Sigmoid colon (tissue), 7 donors: ENCODE results near the gene ST8SIA1. TPM values are rescaled to one million over a fixed set of nuclear protein-coding genes. Genes with fewer than 3 reads are reported as not detected.

Experiments used
- DNase-seq: peaks from one replicate; pipeline ENCODE4 v3.0.0-alpha.2; 2019
- H3K27ac ChIP-seq, 4 donors: fragments of 200-600 bp; sonication (generic); one replicate each; pipeline ENCODE4 v1.5.1; 2016 to 2019; ENCODE audit warnings: mild to moderate bottlenecking in 1 of 4
- H3K27me3 ChIP-seq, 3 donors: fragments of 200-600 bp; sonication (generic); one replicate each; pipeline ENCODE4 v1.5.1; 2019; ENCODE audit warnings: mild to moderate bottlenecking in 1 of 3
- H3K36me3 ChIP-seq, 4 donors: fragments of 200-600 bp; sonication (generic); one replicate each; pipeline ENCODE4 v1.5.1; 2016 to 2019
- H3K4me1 ChIP-seq, 4 donors: fragments of 200-600 bp; sonication (generic); one replicate each; pipeline ENCODE4 v1.5.1; 2017 to 2019
- H3K4me3 ChIP-seq, 4 donors: fragments of 200-600 bp; sonication (generic); one replicate each; pipeline ENCODE4 v1.5.1; 2017 to 2019; ENCODE audit warnings: mild to moderate bottlenecking in 2 of 4, moderate library complexity in 1 of 4
- H3K9me3 ChIP-seq, 4 donors: fragments of 200-600 bp in 3 of 4; sonication (generic) in 3 of 4; one replicate each; pipeline versions ENCODE4 v1.5.1 to v1.6.1; 2013 to 2019
- CTCF ChIP-seq, 4 experiments: fragments of 450-650 bp in 3 of 4; fragments of 200-600 bp in 1 of 4; IDR thresholded peaks; one replicate each; pipeline ENCODE4 v1.5.1; 2016 to 2019; ENCODE audit warnings: antibody characterized with exemption in 4 of 4, mild to moderate bottlenecking in 3 of 4, moderate library complexity in 2 of 4
- EP300 ChIP-seq, 4 donors: sonication (generic); formaldehyde crosslinking; IDR thresholded peaks; one replicate each; pipeline ENCODE4 v1.6.1; 2017; ENCODE audit warnings: antibody characterized with exemption in 4 of 4
- POLR2A ChIP-seq, 2 donors: fragments of 450-650 bp; IDR thresholded peaks; one replicate each; pipeline ENCODE4 v1.6.1; 2016; ENCODE audit warnings: antibody characterized with exemption in 2 of 2, mild to moderate bottlenecking in 2 of 2, moderate library complexity in 2 of 2
- POLR2AphosphoS5 ChIP-seq, 4 donors: sonication (generic); formaldehyde crosslinking; IDR thresholded peaks; one replicate each; pipeline ENCODE4 v1.6.1; 2017; ENCODE audit warnings: antibody characterized with exemption in 4 of 4
- WGBS, 2 donors: extraction: QIAGEN DNeasy Blood & Tissue Kit; methylation state at CpG; one replicate each; pipeline ENCODE4 v1.1.7; 2013; 5-methylcytosine and 5-hydroxymethylcytosine counted together
- intact Hi-C: fragments of 100-400 bp; cut with DNase I; formaldehyde crosslinking; loops from one replicate; pipeline ENCODE4 v1.15.1; 2023
- polyA plus RNA-seq, 3 donors: library from polyadenylated mRNA; stranded (reverse); fragments of 200-250 nt; gene quantifications; one replicate each; pipeline ENCODE4 v1.2.3, GENCODE V29; 2013
- total RNA-seq, 4 donors: library from RNA; depleted of rRNA; stranded (reverse); fragments of >200 nt; gene quantifications; one replicate each; pipeline ENCODE4 v1.1.0, GENCODE V29; 2016
- donor health status: healthy with polysubstance abuse.
- donor health status: Bipolar disorder and iron deficiency.
- donor health status: healthy.

ST8SIA1 gene
- total and polyA plus RNA-seq, 7 donors = 1.2 to 57.3 (median 17.4) TPM

GRCh38 chr12:22333713-22334409 is 646 bp downstream of the ST8SIA1 start:
- no peak for TF ChIP-seq EP300 (IDR thresholded peaks at IDR 0.05)
- no peak for TF ChIP-seq POLR2AphosphoS5 (IDR thresholded peaks at IDR 0.05)
- no peak for TF ChIP-seq POLR2A (IDR thresholded peaks at IDR 0.05)
- no peak for TF ChIP-seq CTCF (IDR thresholded peaks at IDR 0.05)
- WGBS, 2 donors = 4 to 6% methylated on average over 49 of the region's 49 CpGs
- Histone ChIP-seq H3K4me3 (peak overlapping the region; percentile 68 to 86 (median 78)), H3K27me3 (no peaks in the 10 kb centered on the region), H3K36me3 (no peaks in the 10 kb centered on the region), H3K4me1 (peaks cover 0 to 42% (median 15%) of the 10 kb centered on the region in 4 donors), H3K27ac (peak overlapping the region; percentile 64 to 89 (median 83)), H3K9me3 (no peaks in the 10 kb centered on the region)
- peak; percentile 73 for DNase-seq
- intact Hi-C loops = loop anchor here (5.0 kb wide), 3 partner anchors 57 to 102 kb away; no protein-coding TSS in a partner anchor

- no peak for DNase-seq
- intact Hi-C loops = loop anchor here (5.0 kb wide), 3 partner anchors 56 to 101 kb away; no protein-coding TSS in a partner anchor
- no peaks in the 10 kb centered on the region for H3K9me3 ChIP-seq
- H3K4me1 ChIP-seq = peaks cover 0 to 47% (median 17%) of the 10 kb centered on the region in 4 donors
- WGBS, 2 donors = 49 to 59% methylated on average over 10 of the region's 10 CpGs
- no peaks in the 10 kb centered on the region for H3K27me3 ChIP-seq
- peak overlapping the region; percentile 68 to 86 (median 78) for H3K4me3 ChIP-seq
- H3K36me3 ChIP-seq = no peaks in the 10 kb centered on the region
- no peak for TF ChIP-seq CTCF (IDR thresholded peaks at IDR 0.05)
- TF ChIP-seq POLR2A (IDR thresholded peaks at IDR 0.05) = no peak
- no peak for TF ChIP-seq EP300 (IDR thresholded peaks at IDR 0.05)
- no peak for TF ChIP-seq POLR2AphosphoS5 (IDR thresholded peaks at IDR 0.05)
- H3K27ac ChIP-seq = peak overlapping the region; percentile 64 to 89 (median 83)
Measured at GRCh38 chr12:22333186-22333712, 1.3 kb downstream of the ST8SIA1 start.

GRCh38 chr12:22332202-22332601 is 2.3 kb downstream of the ST8SIA1 start:
- no peaks in the 10 kb centered on the region for H3K36me3 ChIP-seq
- no peaks in the 10 kb centered on the region for H3K9me3 ChIP-seq
- DNase-seq = no peak
- no peaks in the 10 kb centered on the region for H3K27me3 ChIP-seq
- peak overlapping the region; percentile 68 to 86 (median 78) for H3K4me3 ChIP-seq
- peak overlapping the region; percentile 64 to 89 (median 83) for H3K27ac ChIP-seq
- H3K4me1 ChIP-seq = peaks cover 0 to 57% (median 26%) of the 10 kb centered on the region in 4 donors
- intact Hi-C loops = loop anchor here (5.0 kb wide), 3 partner anchors 55 to 100 kb away; no protein-coding TSS in a partner anchor
- TF ChIP-seq EP300 (IDR thresholded peaks at IDR 0.05) = no peak
- no peak for TF ChIP-seq CTCF (IDR thresholded peaks at IDR 0.05)
- TF ChIP-seq POLR2A (IDR thresholded peaks at IDR 0.05) = no peak
- no peak for TF ChIP-seq POLR2AphosphoS5 (IDR thresholded peaks at IDR 0.05)

- Histone ChIP-seq H3K4me3 (no peak overlapping the region), H3K4me1 (peaks cover 0 to 60% (median 25%) of the 10 kb centered on the region in 4 donors), H3K36me3 (no peaks in the 10 kb centered on the region), H3K27me3 (no peaks in the 10 kb centered on the region), H3K27ac (peak overlapping the region in 3 of 4 donors; percentile 83 to 89 (median 83)), H3K9me3 (no peaks in the 10 kb centered on the region)
- TF ChIP-seq CTCF (IDR thresholded peaks at IDR 0.05) = no peak
- no peak for TF ChIP-seq EP300 (IDR thresholded peaks at IDR 0.05)
- TF ChIP-seq POLR2A (IDR thresholded peaks at IDR 0.05) = no peak
- no peak for TF ChIP-seq POLR2AphosphoS5 (IDR thresholded peaks at IDR 0.05)
- DNase-seq = no peak
- intact Hi-C loops = loop anchor here (5.0 kb wide), 3 partner anchors 52 to 97 kb away; no protein-coding TSS in a partner anchor
- 64 to 81% methylated on average over 4 of the region's 4 CpGs for WGBS, 2 donors
Measured at GRCh38 chr12:22329621-22330020, 4.9 kb downstream of the ST8SIA1 start.
